Subcutaneous abdominal adipose tissue (tissue), 5 donors: ENCODE results near the gene IDH3A.

ENCODE experiments used
- H3K27ac ChIP-seq: one replicate; pipeline ENCODE4 v1.7.0; 2013; ENCODE audit warnings: low read depth, mild to moderate bottlenecking, inconsistent platforms, low read length, moderate library complexity
- H3K27me3 ChIP-seq, 5 donors: one replicate each; pipeline ENCODE4 v1.7.0; 2013; ENCODE audit warnings: low read length in 5 of 5, inconsistent platforms in 1 of 5; ENCODE audit not compliant: control insufficient read depth in 5 of 5, insufficient read depth in 4 of 5
- H3K36me3 ChIP-seq, 5 donors: one replicate each; pipeline ENCODE4 v1.7.0; 2013; ENCODE audit warnings: low read length in 5 of 5; ENCODE audit not compliant: control insufficient read depth in 5 of 5, insufficient read depth in 5 of 5
- H3K4me1 ChIP-seq, 5 donors: one replicate each; pipeline ENCODE4 v1.7.0; 2013; ENCODE audit warnings: low read length in 5 of 5, mild to moderate bottlenecking in 3 of 5, moderate library complexity in 1 of 5; ENCODE audit not compliant: control insufficient read depth in 5 of 5, insufficient read depth in 5 of 5
- H3K4me3 ChIP-seq, 5 donors: one replicate each; pipeline ENCODE4 v1.7.0; 2013; ENCODE audit warnings: low read length in 5 of 5, low read depth in 1 of 5
- H3K9ac ChIP-seq, 5 donors: one replicate each; pipeline ENCODE4 v1.7.0; 2013; ENCODE audit warnings: low read length in 5 of 5, mild to moderate bottlenecking in 4 of 5, moderate library complexity in 3 of 5
- H3K9me3 ChIP-seq, 5 donors: one replicate each; pipeline ENCODE4 v1.7.0; 2013; ENCODE audit warnings: low read length in 5 of 5; ENCODE audit not compliant: control insufficient read depth in 5 of 5
- donor health status: healthy.
- donor health status: healthy.
- donor health status: healthy.
- donor health status: healthy.
- donor health status: healthy.

IDH3A gene

GRCh38 chr15:78107471-78107870 is 41.7 kb upstream of the IDH3A start:
- no peaks in the 10 kb centered on the region for H3K27me3 ChIP-seq
- no peaks in the 10 kb centered on the region for H3K36me3 ChIP-seq
- no peak overlapping the region for H3K27ac ChIP-seq
- peaks cover 0 to 19% (median 15%) of the 10 kb centered on the region in 5 donors for H3K4me1 ChIP-seq
- H3K4me3 ChIP-seq: no peak overlapping the region
- H3K9ac ChIP-seq: no peak overlapping the region
- no peaks in the 10 kb centered on the region for H3K9me3 ChIP-seq

- Histone ChIP-seq H3K27me3 (no peaks in the 10 kb centered on the region), H3K36me3 (no peaks in the 10 kb centered on the region), H3K4me3 (no peak overlapping the region), H3K9me3 (no peaks in the 10 kb centered on the region), H3K9ac (no peak overlapping the region), H3K4me1 (peaks cover 0 to 12% (median 10%) of the 10 kb centered on the region in 5 donors), H3K27ac (no peak overlapping the region)
These were observed 40.7 kb upstream of the IDH3A start for GRCh38 chr15:78108300-78109084.

- H3K9ac ChIP-seq: no peak overlapping the region
- H3K36me3 ChIP-seq: no peaks in the 10 kb centered on the region
- H3K4me1 ChIP-seq: peaks cover 0 to 5% (median 3%) of the 10 kb centered on the region in 5 donors
- H3K9me3 ChIP-seq: no peaks in the 10 kb centered on the region
- no peaks in the 10 kb centered on the region for H3K27me3 ChIP-seq
- no peak overlapping the region for H3K4me3 ChIP-seq
- H3K27ac ChIP-seq: no peak overlapping the region
These were observed 40.0 kb upstream of the IDH3A start for GRCh38 chr15:78109156-78109555.

GRCh38 chr15:78110096-78110495 is 39.1 kb upstream of the IDH3A start:
- Histone ChIP-seq H3K4me1 (peaks cover 0 to 3% (median 0%) of the 10 kb centered on the region in 5 donors), H3K4me3 (no peak overlapping the region), H3K36me3 (no peaks in the 10 kb centered on the region), H3K9me3 (no peaks in the 10 kb centered on the region), H3K27me3 (no peaks in the 10 kb centered on the region), H3K9ac (no peak overlapping the region), H3K27ac (no peak overlapping the region)

- H3K27ac ChIP-seq: no peak overlapping the region
- no peaks in the 10 kb centered on the region for H3K27me3 ChIP-seq
- peaks cover 0 to 3% (median 0%) of the 10 kb centered on the region in 5 donors for H3K4me1 ChIP-seq
- no peaks in the 10 kb centered on the region for H3K36me3 ChIP-seq
- no peaks in the 10 kb centered on the region for H3K9me3 ChIP-seq
- H3K4me3 ChIP-seq: no peak overlapping the region
- no peak overlapping the region for H3K9ac ChIP-seq
These were observed 38.2 kb upstream of the IDH3A start for GRCh38 chr15:78110916-78111475.

GRCh38 chr15:78111788-78112187 is 37.4 kb upstream of the IDH3A start:
- Histone ChIP-seq H3K9ac (no peak overlapping the region), H3K36me3 (no peaks in the 10 kb centered on the region), H3K27ac (no peak overlapping the region), H3K4me3 (no peak overlapping the region), H3K27me3 (no peaks in the 10 kb centered on the region), H3K9me3 (no peaks in the 10 kb centered on the region), H3K4me1 (peaks cover 0 to 3% (median 0%) of the 10 kb centered on the region in 5 donors)

GRCh38 chr15:78112551-78112950 is 36.6 kb upstream of the IDH3A start:
- peaks cover 0 to 3% (median 0%) of the 10 kb centered on the region in 5 donors for H3K4me1 ChIP-seq

GRCh38 chr15:78120523-78120922 is 28.6 kb upstream of the IDH3A start:
- H3K4me3 ChIP-seq: no peak overlapping the region
- peaks cover 0 to 4% (median 0%) of the 10 kb centered on the region in 5 donors for H3K4me1 ChIP-seq
- H3K9me3 ChIP-seq: no peaks in the 10 kb centered on the region
- no peaks in the 10 kb centered on the region for H3K36me3 ChIP-seq
- H3K27ac ChIP-seq: no peak overlapping the region
- no peaks in the 10 kb centered on the region for H3K27me3 ChIP-seq
- H3K9ac ChIP-seq: no peak overlapping the region

More at GRCh38 chr15:78112551-78112950, 36.6 kb upstream of the IDH3A start:
- no peaks in the 10 kb centered on the region for H3K27me3 ChIP-seq
- no peaks in the 10 kb centered on the region for H3K36me3 ChIP-seq
- no peak overlapping the region for H3K4me3 ChIP-seq
- no peak overlapping the region for H3K27ac ChIP-seq
- H3K9me3 ChIP-seq: no peaks in the 10 kb centered on the region
- H3K9ac ChIP-seq: no peak overlapping the region

- H3K9me3 ChIP-seq: no peaks in the 10 kb centered on the region
- H3K27ac ChIP-seq: no peak overlapping the region
- H3K9ac ChIP-seq: no peak overlapping the region
- H3K36me3 ChIP-seq: no peaks in the 10 kb centered on the region
- H3K27me3 ChIP-seq: no peaks in the 10 kb centered on the region
- H3K4me3 ChIP-seq: no peak overlapping the region
- H3K4me1 ChIP-seq: peaks cover 0 to 4% (median 0%) of the 10 kb centered on the region in 5 donors
These were observed 23.9 kb upstream of the IDH3A start for GRCh38 chr15:78125267-78125666.

- Histone ChIP-seq H3K27me3 (no peaks in the 10 kb centered on the region), H3K4me1 (peaks cover 2 to 23% (median 18%) of the 10 kb centered on the region in 5 donors), H3K9ac (no peak overlapping the region), H3K4me3 (no peak overlapping the region), H3K9me3 (no peaks in the 10 kb centered on the region), H3K36me3 (no peaks in the 10 kb centered on the region), H3K27ac (no peak overlapping the region)
These were observed 21.3 kb upstream of the IDH3A start for GRCh38 chr15:78127882-78128281.
